GM12865 (cell line): Measurements from ENCODE around the gene BPIFB3.
"Not testable (repeated sequence)": the region's sequence is repeated elsewhere in the genome, so short reads cannot be mapped to it uniquely, and the experiment has no call there.

Source experiments
- DNase-seq: peaks from one replicate; pipeline ENCODE4 v3.0.0; 2010; ENCODE audit warnings: low read depth
- H3K4me3 ChIP-seq: 2 replicates; pipeline ENCODE4 v1.5.1; 2011; ENCODE audit warnings: mild to moderate bottlenecking, low read depth, low read length, control low read depth
- TF ChIP-seq, protein P1 (sequence below): IDR thresholded peaks from 2 replicates; pipeline ENCODE4 v1.5.1; 2011; ENCODE audit warnings: low read length, control low read depth, low read depth, inconsistent platforms; ENCODE audit not compliant: insufficient read depth; ENCODE audit errors: missing control alignments

Gene BPIFB3

DNA sequence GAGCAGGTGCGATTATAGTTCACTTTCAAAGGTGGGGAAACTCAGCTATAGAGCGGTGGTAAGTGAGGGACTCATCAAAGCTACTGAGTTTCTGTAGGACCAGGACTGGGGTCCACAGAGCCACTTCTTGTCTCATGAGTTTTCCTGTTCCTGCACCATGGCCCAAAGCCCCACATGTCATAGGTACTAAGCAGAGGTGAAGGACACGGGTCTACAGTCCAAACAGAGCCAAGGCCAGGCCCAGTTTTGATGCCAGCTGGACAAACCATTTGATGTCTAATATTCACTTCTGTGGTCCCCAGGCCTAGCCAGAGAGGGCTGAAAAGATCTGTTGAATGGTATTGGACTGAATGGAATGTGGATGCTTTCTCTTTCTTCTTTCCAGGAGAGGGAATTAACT is 11.3 kb upstream of the BPIFB3 start:
- no peak for DNase-seq
- TF ChIP-seq, protein P1, sequence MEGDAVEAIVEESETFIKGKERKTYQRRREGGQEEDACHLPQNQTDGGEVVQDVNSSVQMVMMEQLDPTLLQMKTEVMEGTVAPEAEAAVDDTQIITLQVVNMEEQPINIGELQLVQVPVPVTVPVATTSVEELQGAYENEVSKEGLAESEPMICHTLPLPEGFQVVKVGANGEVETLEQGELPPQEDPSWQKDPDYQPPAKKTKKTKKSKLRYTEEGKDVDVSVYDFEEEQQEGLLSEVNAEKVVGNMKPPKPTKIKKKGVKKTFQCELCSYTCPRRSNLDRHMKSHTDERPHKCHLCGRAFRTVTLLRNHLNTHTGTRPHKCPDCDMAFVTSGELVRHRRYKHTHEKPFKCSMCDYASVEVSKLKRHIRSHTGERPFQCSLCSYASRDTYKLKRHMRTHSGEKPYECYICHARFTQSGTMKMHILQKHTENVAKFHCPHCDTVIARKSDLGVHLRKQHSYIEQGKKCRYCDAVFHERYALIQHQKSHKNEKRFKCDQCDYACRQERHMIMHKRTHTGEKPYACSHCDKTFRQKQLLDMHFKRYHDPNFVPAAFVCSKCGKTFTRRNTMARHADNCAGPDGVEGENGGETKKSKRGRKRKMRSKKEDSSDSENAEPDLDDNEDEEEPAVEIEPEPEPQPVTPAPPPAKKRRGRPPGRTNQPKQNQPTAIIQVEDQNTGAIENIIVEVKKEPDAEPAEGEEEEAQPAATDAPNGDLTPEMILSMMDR: no peak
- H3K4me3 ChIP-seq: no peak overlapping the region

GRCh38 chr20:33042983-33043730 is 10.5 kb upstream of the BPIFB3 start:
- TF ChIP-seq, protein P1: no peak
- no peak overlapping the region for H3K4me3 ChIP-seq
- no peak for DNase-seq

- TF ChIP-seq, protein P1: no peak
- H3K4me3 ChIP-seq: no peak overlapping the region
- DNase-seq: no peak
Observed at GRCh38 chr20:33043731-33044181, 9.9 kb upstream of the BPIFB3 start.

- H3K4me3 ChIP-seq, DNase-seq: not testable (repeated sequence)
Observed at GRCh38 chr20:33045129-33045721, 8.5 kb upstream of the BPIFB3 start.

DNA sequence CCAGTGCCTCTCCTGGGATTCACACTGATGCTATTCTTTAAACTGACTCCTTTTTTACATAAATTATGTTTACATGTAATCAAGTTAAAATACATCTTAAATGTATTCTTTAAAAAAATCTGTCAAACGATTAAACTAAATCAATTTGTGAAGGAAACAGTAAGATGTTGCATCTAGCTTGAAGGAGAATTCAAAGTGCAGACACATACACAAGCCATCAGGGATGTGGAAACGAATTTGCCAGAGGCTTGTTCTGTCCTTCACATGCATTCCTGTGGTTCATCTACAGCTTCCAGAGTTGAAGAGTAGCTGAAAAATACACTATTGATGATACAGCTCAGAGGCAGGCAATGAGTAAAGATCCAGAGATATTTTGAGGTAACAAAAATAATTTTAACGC is 7.3 kb upstream of the BPIFB3 start:
- TF ChIP-seq, protein P1: no peak
- DNase-seq: no peak
- H3K4me3 ChIP-seq: no peak overlapping the region

- no peak overlapping the region for H3K4me3 ChIP-seq
Observed at GRCh38 chr20:33051333-33051732, 2.4 kb upstream of the BPIFB3 start.

GRCh38 chr20:33054381-33054780 is 678 bp downstream of the BPIFB3 start:
- H3K4me3 ChIP-seq: no peak overlapping the region
- TF ChIP-seq, protein P1: no peak
- DNase-seq: no peak

More at GRCh38 chr20:33051333-33051732, 2.4 kb upstream of the BPIFB3 start:
- DNase-seq: no peak
- TF ChIP-seq, protein P1: no peak
